ENCODE results near the gene SNAI1.

DNA sequence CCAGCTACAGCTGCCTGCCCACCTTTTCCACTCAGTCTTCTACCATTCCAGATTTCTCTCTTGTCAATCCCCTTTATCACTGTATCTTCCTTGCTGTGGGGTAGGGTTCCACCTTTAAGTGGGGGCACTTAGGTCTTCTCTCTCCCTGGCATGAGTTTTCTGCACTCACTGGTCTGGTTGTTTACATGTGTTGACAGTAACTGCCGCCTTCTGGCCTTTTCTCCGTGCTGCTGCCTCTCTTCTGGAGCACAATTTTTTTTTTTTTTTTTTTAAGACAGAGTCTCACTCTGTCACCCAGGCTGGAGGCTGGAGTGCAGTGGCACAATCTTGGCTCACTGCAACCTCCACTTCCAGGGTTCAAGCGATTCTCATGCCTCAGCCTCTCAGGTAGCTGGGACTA lies 34.6 kb upstream of the SNAI1 start:
- TF ChIP-seq, protein P1, sequence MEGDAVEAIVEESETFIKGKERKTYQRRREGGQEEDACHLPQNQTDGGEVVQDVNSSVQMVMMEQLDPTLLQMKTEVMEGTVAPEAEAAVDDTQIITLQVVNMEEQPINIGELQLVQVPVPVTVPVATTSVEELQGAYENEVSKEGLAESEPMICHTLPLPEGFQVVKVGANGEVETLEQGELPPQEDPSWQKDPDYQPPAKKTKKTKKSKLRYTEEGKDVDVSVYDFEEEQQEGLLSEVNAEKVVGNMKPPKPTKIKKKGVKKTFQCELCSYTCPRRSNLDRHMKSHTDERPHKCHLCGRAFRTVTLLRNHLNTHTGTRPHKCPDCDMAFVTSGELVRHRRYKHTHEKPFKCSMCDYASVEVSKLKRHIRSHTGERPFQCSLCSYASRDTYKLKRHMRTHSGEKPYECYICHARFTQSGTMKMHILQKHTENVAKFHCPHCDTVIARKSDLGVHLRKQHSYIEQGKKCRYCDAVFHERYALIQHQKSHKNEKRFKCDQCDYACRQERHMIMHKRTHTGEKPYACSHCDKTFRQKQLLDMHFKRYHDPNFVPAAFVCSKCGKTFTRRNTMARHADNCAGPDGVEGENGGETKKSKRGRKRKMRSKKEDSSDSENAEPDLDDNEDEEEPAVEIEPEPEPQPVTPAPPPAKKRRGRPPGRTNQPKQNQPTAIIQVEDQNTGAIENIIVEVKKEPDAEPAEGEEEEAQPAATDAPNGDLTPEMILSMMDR (conservative IDR thresholded peaks at IDR 0.05; ENCODE audit: low read depth, low read length): no peak
- TF ChIP-seq EZH2 (IDR thresholded peaks at IDR 0.05; ENCODE audit: borderline replicate concordance, low read depth, low read length, poor library complexity, severe bottlenecking): no peak
